SK-N-MC (cell line): ENCODE results near the gene TIMM23B.
"Not testable (repeated sequence)": the region's sequence is repeated elsewhere in the genome, so short reads cannot be mapped to it uniquely, and the experiment has no call there.

ENCODE experiments used
- EZH2 ChIP-seq: fragments of 200-600 bp; sonication (generic); IDR thresholded peaks from one replicate; pipeline ENCODE4 v1.6.1; 2017; ENCODE audit warnings: antibody characterized with exemption
- POLR2AphosphoS5 ChIP-seq: IDR thresholded peaks from 2 replicates; pipeline ENCODE4 v1.6.1; 2012; ENCODE audit warnings: mild to moderate bottlenecking, low read depth, low read length, borderline replicate concordance

- not testable (repeated sequence) for TF ChIP-seq EZH2, POLR2AphosphoS5
Observed at GRCh38 chr10:50016926-50017325, 75.1 kb downstream of the TIMM23B start.
